ENCODE measurements around the gene CDKL1.

DNA sequence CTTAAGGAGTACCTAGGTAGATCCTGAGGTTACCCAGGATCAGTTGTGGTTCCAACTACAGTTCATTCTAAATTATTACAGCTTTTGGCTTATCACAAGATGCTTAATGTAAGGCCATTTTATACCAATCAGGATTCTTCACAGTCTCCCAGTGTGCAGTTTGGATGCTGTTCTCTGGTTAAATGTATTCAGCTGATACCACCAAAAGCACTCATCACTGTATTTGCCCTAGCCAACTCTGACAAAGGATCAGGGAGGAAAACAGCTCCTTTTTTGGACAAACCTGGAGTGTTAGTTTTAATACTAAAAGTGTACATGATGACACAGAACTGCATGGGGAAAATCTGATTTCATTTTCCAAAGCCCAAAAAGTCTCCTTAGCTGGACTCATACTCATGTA, 65.1 kb downstream of the CDKL1 start:
- TF ChIP-seq POLR2A (IDR thresholded peaks at IDR 0.05; ENCODE audit: low read depth, low read length) (no peak), TAF1 (IDR thresholded peaks at IDR 0.05; ENCODE audit: low read depth, low read length) (no peak), SPI1 (IDR thresholded peaks at IDR 0.05; ENCODE audit: low read depth, low read length) (no peak)

All from GM12891 (cell line).